Measurements from ENCODE around the gene USP7. TPM values are rescaled to one million over a fixed set of nuclear protein-coding genes. Genes with fewer than 3 reads are reported as not detected.
A peak's percentile ranks its signal among the peaks of the same experiment; 100 is the strongest.

USP7 gene
- total RNA-seq, 2 donors from 2014 or later, result 72.2 to 82.7 TPM

DNA sequence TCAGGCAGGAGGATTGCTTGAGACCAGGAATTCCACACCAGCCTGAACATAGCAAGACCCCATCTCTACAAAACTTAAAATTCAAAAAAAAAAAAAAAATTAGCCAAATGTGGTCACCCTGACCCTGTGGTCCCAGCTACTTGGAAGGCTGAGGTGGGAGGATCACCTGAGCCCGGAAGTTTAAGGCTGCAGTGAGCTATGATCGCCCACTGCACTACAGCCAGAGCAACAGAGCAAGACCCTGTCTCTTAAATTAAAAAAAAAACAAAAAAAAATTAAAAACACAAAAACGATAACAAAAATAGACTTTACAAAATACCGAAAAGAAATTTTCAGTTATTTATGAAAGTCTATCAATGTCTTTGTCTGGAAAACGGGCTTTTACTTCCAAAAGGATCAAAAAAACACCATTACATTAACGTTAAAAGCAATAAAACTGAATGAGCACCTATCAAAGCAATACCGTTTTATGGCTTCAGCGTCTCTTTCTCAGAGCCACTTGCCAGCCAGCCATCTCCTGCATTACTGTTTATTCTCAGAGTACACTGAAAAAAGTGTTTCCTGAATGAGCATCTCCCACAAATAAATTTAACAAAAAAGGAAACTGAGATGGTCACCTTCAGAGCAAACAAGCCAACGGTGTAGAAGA lies 6.1 kb downstream of the USP7 start:
- intact Hi-C loops (cut with DNase I), result no loop called here
- no peak for DNase-seq (ENCODE audit: low spot score)

DNA sequence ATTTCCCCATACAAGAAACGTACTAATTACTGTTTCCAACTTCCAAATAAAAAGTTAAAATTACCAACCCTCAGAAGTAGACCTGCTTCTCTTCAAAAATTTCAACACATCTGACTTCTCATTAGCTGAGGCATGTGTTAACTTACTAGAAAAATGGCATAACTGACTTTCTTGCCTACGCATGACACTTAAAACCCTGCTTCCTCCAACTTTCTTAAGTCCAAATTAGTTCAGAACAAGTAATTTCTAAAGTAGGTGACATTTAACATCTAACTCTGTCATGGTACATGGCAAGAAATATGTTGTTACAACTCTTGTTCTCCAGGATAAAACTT lies 6.7 kb downstream of the USP7 start:
- DNase-seq (ENCODE audit: low spot score), result no peak
- intact Hi-C loops (cut with DNase I), result no loop called here

- intact Hi-C loops (cut with DNase I), result loop anchor here in 1 of 2 donors (1.0 kb wide), 1 partner anchor 88 kb away; no protein-coding TSS in a partner anchor
Measured at GRCh38 chr16:8956265-8957062, 7.2 kb downstream of the USP7 start.

GRCh38 chr16:8955828-8956227 lies 7.9 kb downstream of the USP7 start:
- intact Hi-C loops (cut with DNase I), result loop anchor here in 1 of 2 donors (1.0 kb wide), 1 partner anchor 88 kb away; no protein-coding TSS in a partner anchor
- no peak for DNase-seq (ENCODE audit: low spot score)

More at GRCh38 chr16:8956265-8957062, 7.2 kb downstream of the USP7 start:
- peak; percentile 73 for DNase-seq (ENCODE audit: low spot score)

GRCh38 chr16:8953064-8953463 lies 10.6 kb downstream of the USP7 start:
- intact Hi-C loops (cut with DNase I), result no loop called here
- DNase-seq (ENCODE audit: low spot score), result peak; percentile 36

- intact Hi-C loops (cut with DNase I), result no loop called here
- no peak for DNase-seq (ENCODE audit: low spot score)
Measured at GRCh38 chr16:8952281-8952751, 11.4 kb downstream of the USP7 start.

DNA sequence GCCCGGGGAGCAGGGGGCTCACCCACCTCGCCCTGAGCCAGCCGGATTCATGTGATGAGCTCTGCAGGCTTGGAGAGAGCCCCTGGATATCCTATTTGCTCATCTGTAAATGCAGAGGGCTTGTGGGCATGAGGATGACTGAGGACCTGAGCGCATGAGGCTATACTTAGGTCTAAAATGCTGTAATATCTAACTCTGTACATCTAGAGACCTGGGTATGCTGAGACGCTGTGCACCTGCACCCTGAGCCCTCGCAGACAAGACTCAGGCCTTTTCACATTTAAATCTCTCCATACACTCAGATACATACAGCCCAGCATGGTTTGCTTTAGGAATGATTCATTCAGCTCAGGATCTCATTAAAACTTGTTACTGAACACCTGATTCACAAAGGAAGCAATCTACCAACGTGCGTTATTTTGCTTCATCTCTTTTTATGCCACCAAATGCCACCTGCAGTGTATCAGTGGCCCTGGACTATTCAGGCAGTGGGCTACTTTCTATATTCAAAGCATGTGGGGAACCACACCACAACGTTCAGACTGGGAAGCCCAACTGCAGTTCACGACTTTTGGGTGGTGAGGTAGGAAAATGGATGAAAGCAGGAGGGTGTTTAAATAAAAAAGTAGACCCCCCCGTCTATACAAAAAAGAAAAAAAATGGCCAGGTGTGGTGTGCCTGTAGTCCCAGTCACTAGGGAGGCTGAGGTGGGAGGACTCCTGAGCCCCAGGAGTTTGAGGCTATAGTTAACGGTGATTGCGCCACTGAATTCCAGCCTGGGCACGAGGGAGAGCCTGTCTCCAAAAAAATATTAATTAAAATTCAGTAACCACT lies 12.0 kb downstream of the USP7 start:
- DNase-seq (ENCODE audit: low spot score), result peak; percentile 24
- intact Hi-C loops (cut with DNase I), result no loop called here

DNA sequence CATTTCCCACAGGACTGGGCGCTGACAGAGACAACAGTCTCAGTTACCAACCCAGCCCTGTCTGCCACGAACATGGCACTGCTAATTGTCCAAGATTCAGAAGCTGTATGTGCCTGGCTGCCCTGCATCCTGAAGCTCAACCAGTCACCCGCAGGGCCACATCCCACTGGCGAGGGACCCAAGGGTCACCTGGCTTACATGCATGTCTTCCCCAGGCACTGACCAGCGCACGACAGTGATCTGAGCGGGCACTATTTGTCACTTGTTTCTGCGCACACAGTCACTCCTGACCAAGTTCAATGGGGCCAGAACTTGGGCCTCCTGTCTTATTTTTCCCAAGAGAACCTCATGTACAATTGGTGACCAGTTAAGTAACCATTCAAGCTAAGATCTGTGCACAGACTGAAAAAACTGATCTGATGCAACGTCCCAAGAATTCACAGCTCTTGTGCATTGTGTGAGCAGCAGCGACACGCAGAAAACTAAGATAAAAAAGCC lies 13.1 kb downstream of the USP7 start:
- intact Hi-C loops (cut with DNase I), result no loop called here
- DNase-seq (ENCODE audit: low spot score), result peak; percentile 54

GRCh38 chr16:8949536-8950418 lies 13.9 kb downstream of the USP7 start:
- intact Hi-C loops (cut with DNase I), result no loop called here
- DNase-seq (ENCODE audit: low spot score), result no peak

GRCh38 chr16:8948831-8949230 lies 14.9 kb downstream of the USP7 start:
- DNase-seq (ENCODE audit: low spot score), result no peak
- intact Hi-C loops (cut with DNase I), result no loop called here

DNA sequence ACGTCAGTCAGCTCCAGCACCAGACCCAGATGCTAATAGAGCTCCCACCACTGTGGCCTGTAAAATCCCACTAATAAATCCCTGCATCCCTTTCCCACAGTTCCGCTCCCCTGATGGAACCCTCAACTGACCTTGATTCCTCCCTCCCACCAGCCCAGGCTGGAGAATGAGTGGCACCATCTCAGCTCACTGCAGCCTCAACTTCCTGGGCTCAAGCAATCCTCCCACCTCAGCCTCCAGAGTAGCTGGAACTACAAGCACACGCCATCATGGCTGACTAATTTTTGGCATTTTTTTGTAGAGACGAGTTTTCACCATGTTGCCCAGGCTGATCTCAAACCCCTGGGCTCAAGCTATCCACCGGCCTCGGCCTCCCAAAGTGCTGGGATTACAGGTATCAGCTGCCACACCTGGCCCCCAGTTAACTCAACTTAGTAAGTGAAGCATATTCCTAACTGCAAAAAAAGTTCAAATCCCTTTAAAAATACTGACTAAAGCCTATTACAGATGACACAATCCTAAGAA lies 15.6 kb downstream of the USP7 start:
- intact Hi-C loops (cut with DNase I), result no loop called here
- DNase-seq (ENCODE audit: low spot score), result no peak

DNA sequence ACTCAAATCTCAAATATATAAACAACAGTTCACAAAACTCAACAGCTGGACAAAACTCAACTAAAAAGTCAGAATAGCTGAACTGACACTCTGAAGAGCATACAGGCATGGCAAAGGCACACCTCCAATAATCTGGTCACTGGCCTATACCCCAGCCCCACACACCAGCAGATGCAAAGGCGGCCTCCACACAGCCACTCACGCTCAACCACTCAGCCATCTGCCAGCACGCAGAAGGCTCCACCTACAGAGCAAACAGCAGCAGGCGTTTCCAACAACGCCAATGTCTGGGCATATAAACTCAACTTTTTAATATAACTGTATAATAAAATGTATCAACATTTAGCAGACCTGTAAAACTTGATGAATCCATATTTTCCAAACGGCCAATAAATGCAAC lies 17.2 kb downstream of the USP7 start:
- DNase-seq (ENCODE audit: low spot score), result peak; percentile 43

GRCh38 chr16:8945626-8946296 lies 17.9 kb downstream of the USP7 start:
- no peak for DNase-seq (ENCODE audit: low spot score)
- intact Hi-C loops (cut with DNase I), result no loop called here

More for the DNA sequence above, 17.2 kb downstream of the USP7 start:
- intact Hi-C loops (cut with DNase I), result no loop called here

GRCh38 chr16:8943966-8944759 lies 19.5 kb downstream of the USP7 start:
- DNase-seq (ENCODE audit: low spot score), result no peak
- intact Hi-C loops (cut with DNase I), result no loop called here

DNA sequence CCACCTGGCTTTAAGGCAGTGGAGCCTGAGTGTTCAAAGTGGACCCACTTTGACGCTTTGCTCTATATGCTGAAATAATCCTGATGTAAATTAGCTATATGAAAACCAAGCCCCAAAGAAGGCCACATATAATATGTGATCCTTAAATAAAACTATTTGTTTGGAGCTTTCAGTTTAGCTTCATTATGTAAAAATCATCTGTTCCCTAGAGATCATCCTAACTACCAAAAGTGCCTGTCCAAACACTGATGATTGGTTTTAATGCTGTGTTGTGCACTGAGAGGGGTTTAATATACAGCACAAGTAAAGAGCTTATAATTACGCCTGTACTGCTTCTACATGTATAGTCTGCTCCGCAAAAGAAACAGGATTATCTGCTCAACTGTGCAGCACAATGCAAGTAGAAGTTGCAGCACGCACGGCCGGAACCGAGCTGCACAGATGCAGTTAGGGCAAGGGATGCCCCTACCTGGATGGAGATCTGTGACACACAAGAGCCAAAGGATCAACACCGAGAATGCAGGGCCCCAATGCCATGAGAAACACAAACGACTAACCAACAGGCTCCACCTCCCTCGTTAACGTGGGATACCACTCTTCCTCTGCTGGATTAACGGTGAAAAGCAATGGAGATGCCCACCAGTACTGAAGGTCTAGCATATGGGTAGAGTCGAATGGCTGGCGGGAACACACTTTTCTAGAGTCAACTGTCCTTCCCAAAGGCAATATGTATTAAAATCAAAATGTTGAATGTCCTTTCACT lies 20.5 kb downstream of the USP7 start:
- peak; percentile 40 for DNase-seq (ENCODE audit: low spot score)

DNA sequence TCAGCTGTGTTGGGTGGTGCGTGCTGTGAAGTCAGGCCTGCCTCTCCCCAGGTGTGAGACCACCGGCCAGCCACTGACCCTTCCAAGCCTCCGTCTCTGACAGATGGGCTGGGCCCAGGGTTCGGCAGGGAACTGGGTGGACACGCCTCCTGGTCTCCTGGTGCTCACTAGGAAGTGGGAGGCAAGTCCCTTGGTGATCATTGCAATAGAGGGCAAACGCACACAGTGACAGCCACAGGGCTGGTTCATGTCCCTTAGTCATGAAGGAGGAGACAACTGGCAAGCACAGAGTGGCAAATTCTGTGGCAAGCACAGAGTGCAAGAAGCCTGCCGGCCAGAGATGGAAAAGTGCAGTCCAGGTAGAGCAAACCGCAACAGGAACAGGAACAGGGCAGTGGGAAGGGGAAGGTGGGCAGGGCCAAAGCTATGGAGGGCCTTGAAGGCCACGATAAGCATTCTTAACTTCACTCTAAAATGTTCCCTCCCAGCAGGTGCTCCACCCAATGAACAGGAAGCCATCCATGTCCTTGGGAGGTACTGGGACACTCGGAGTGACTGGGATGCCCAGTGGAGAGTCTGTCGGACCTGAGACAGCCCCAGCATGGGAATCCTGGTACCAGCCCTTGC lies 21.9 kb downstream of the USP7 start:
- peak; percentile 59 for DNase-seq (ENCODE audit: low spot score)
- intact Hi-C loops (cut with DNase I), result no loop called here

More for the DNA sequence above, 20.5 kb downstream of the USP7 start:
- intact Hi-C loops (cut with DNase I), result no loop called here

Measured in posterior vena cava (tissue), 2 donors.